ENCODE data around the gene DNAI7.

- TF ChIP-seq EZH2 (IDR thresholded peaks at IDR 0.05; ENCODE audit: low read length, unreplicated experiment), result no peak
- peak; percentile 20; the same call in 1 of the 2 replicates for TF ChIP-seq CTCF (conservative IDR thresholded peaks at IDR 0.05; ENCODE audit: low read depth, low read length)
Observed at GRCh38 chr12:25119020-25119419, 75.9 kb downstream of the DNAI7 start.

All from PC-3 (cell line).